ENCODE results near the gene HPCAL1. TPM values are rescaled to one million over a fixed set of nuclear protein-coding genes. Genes with fewer than 3 reads are reported as not detected.

HPCAL1 gene
- total RNA-seq, 4 donors from 2014 or later: 26.4 to 45.7 (median 36.9) TPM

- DNase-seq (ENCODE audit: low spot score in 2 of 2): peak in 1 of 2 donors; percentile 2
- no peak for TF ChIP-seq POLR2A (IDR thresholded peaks at IDR 0.05)
- peak in 1 of 3 donors; percentile 46 for TF ChIP-seq CTCF (IDR thresholded peaks at IDR 0.05)
- WGBS, 2 donors: 94 to 95% methylated on average over 5 of the region's 5 CpGs
- no peak overlapping the region for H3K4me3 ChIP-seq (ENCODE audit: low read depth, poor library complexity, severe bottlenecking)
- intact Hi-C loops (cut with DNase I; ENCODE audit: low total_unique reads): no loop called here
Measured at GRCh38 chr2:10312437-10312957, 9.8 kb downstream of the HPCAL1 start.

- no peak for DNase-seq (ENCODE audit: low spot score in 2 of 2)
- intact Hi-C loops (cut with DNase I; ENCODE audit: low total_unique reads): no loop called here
- H3K4me3 ChIP-seq (ENCODE audit: low read depth, poor library complexity, severe bottlenecking): no peak overlapping the region
- WGBS, 2 donors: 56 to 66% methylated on average over 6 of the region's 6 CpGs
- TF ChIP-seq POLR2A (IDR thresholded peaks at IDR 0.05) (no peak), CTCF (IDR thresholded peaks at IDR 0.05) (no peak)
Measured at GRCh38 chr2:10316336-10316735, 13.6 kb downstream of the HPCAL1 start.

- DNase-seq (ENCODE audit: low spot score in 2 of 2): no peak
- 68 to 71% methylated on average over 7 of the region's 7 CpGs for WGBS, 2 donors
- intact Hi-C loops (cut with DNase I; ENCODE audit: low total_unique reads): no loop called here
- no peak for TF ChIP-seq POLR2A (IDR thresholded peaks at IDR 0.05)
- TF ChIP-seq CTCF (IDR thresholded peaks at IDR 0.05): no peak
- no peak overlapping the region for H3K4me3 ChIP-seq (ENCODE audit: low read depth, poor library complexity, severe bottlenecking)
Measured at GRCh38 chr2:10316860-10317259, 14.2 kb downstream of the HPCAL1 start.

GRCh38 chr2:10317646-10318045, 14.9 kb downstream of the HPCAL1 start:
- 74 to 80% methylated on average over 5 of the region's 5 CpGs for WGBS, 2 donors
- DNase-seq (ENCODE audit: low spot score in 2 of 2): no peak
- H3K4me3 ChIP-seq (ENCODE audit: low read depth, poor library complexity, severe bottlenecking): no peak overlapping the region
- no peak for TF ChIP-seq POLR2A (IDR thresholded peaks at IDR 0.05)
- no peak for TF ChIP-seq CTCF (IDR thresholded peaks at IDR 0.05)
- intact Hi-C loops (cut with DNase I; ENCODE audit: low total_unique reads): no loop called here

GRCh38 chr2:10318345-10318744, 15.6 kb downstream of the HPCAL1 start:
- DNase-seq (ENCODE audit: low spot score in 2 of 2): no peak
- WGBS, 2 donors: 92 to 95% methylated on average over 13 of the region's 13 CpGs
- no peak overlapping the region for H3K4me3 ChIP-seq (ENCODE audit: low read depth, poor library complexity, severe bottlenecking)
- intact Hi-C loops (cut with DNase I; ENCODE audit: low total_unique reads): no loop called here
- no peak for TF ChIP-seq POLR2A (IDR thresholded peaks at IDR 0.05)
- no peak for TF ChIP-seq CTCF (IDR thresholded peaks at IDR 0.05)

Measured in lower leg skin (tissue), 4 donors.